Smooth muscle cell (in vitro differentiated cells): ENCODE data around the gene ITGB3BP. TPM values are rescaled to one million over a fixed set of nuclear protein-coding genes. Genes with fewer than 3 reads are reported as not detected.
"Not testable (repeated sequence)": the region's sequence is repeated elsewhere in the genome, so short reads cannot be mapped to it uniquely, and the experiment has no call there.

Experiments used
- DNase-seq: peaks from one replicate; lab custom pipeline; 2025; ENCODE audit not compliant: unreplicated experiment; lab: John Stamatoyannopoulos, UW
- H2AFZ ChIP-seq: fragments of 200-600 bp; sonication (generic); 2 replicates; pipeline ENCODE4 v1.6.0; 2016; ENCODE audit warnings: antibody characterized with exemption, low read depth, mild to moderate bottlenecking
- H3F3A ChIP-seq: fragments of 200-600 bp; sonication (generic); 2 replicates; pipeline ENCODE4 v1.6.0; 2017; ENCODE audit warnings: antibody characterized with exemption, low read depth
- H3K27ac ChIP-seq: fragments of 200-600 bp; sonication (generic); 2 replicates; pipeline ENCODE4 v1.5.1; 2016; ENCODE audit warnings: low read depth, mild to moderate bottlenecking
- H3K27me3 ChIP-seq: fragments of 200-600 bp; sonication (generic); 2 replicates; pipeline ENCODE4 v1.6.1; 2016; ENCODE audit warnings: low read depth, mild to moderate bottlenecking
- H3K36me3 ChIP-seq: fragments of 200-600 bp; sonication (generic); 2 replicates; pipeline ENCODE4 v1.5.1; 2016; ENCODE audit warnings: low read depth
- H3K4me1 ChIP-seq: fragments of 200-600 bp; sonication (generic); 2 replicates; pipeline ENCODE4 v1.5.1; 2016; ENCODE audit warnings: low read depth
- H3K4me2 ChIP-seq: fragments of 200-600 bp; sonication (generic); 2 replicates; pipeline ENCODE4 v1.6.0; 2016; ENCODE audit warnings: mild to moderate bottlenecking
- H3K4me3 ChIP-seq: fragments of 200-600 bp; sonication (generic); 2 replicates; pipeline ENCODE4 v1.5.1; 2016; ENCODE audit warnings: mild to moderate bottlenecking
- H3K79me2 ChIP-seq: fragments of 200-600 bp; sonication (generic); 2 replicates; pipeline ENCODE4 v1.6.0; 2016; ENCODE audit warnings: low read depth, mild to moderate bottlenecking
- H3K9ac ChIP-seq: fragments of 200-600 bp; sonication (generic); 2 replicates; pipeline ENCODE4 v1.6.0; 2016; ENCODE audit warnings: low read depth
- H3K9me3 ChIP-seq: fragments of 200-600 bp; sonication (generic); replicated peaks from 2 replicates; pipeline ENCODE4 v1.5.1; 2016; ENCODE audit warnings: low read depth
- H4K20me1 ChIP-seq: fragments of 200-600 bp; sonication (generic); 2 replicates; pipeline ENCODE4 v1.6.0; 2016; ENCODE audit warnings: low read depth
- WGBS: methylation state at CpG from one replicate; pipeline ENCODE4 v1.1.7; 2016; ENCODE audit warnings: low lambda C conversion rate; 5-methylcytosine and 5-hydroxymethylcytosine counted together
- polyA plus RNA-seq: library from polyadenylated mRNA; unstranded; fragments of >200 nt; fragmentation: Nextera tagmentation; extraction: Ambion mirVana; gene quantifications from 2 replicates; pipeline ENCODE4 v1.2.1, GENCODE V29; 2016
- total RNA-seq: library from RNA; depleted of rRNA; stranded (reverse); fragments of >200 nt; gene quantifications from 2 replicates; pipeline ENCODE4 v1.2.3, GENCODE V29; 2014
- TF ChIP-seq, protein P1 (sequence below): fragments of 200-600 bp; sonication (generic); IDR thresholded peaks from 2 replicates; pipeline ENCODE4 v1.5.1; 2017; ENCODE audit warnings: borderline replicate concordance, mild to moderate bottlenecking, antibody characterized with exemption; ENCODE audit not compliant: insufficient read depth, poor library complexity, severe bottlenecking

The ITGB3BP gene, protein sequence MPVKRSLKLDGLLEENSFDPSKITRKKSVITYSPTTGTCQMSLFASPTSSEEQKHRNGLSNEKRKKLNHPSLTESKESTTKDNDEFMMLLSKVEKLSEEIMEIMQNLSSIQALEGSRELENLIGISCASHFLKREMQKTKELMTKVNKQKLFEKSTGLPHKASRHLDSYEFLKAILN
- total RNA-seq (35.5 and 41.1 TPM in 2 replicates), polyA plus RNA-seq (23.4 and 27.7 TPM in 2 replicates)

- WGBS = under 1% methylated on average over 50 of the region's 50 CpGs
Observed at GRCh38 chr1:63522891-63523728, at the start of gene ITGB3BP, which contains the start of gene EFCAB7. Gene ITGB3BP, minus strand, starts transcription at chr1:63523225. Its CDS starts 92 bp downstream, at chr1:63523133. Gene EFCAB7, plus strand, starts transcription at chr1:63523525. Its CDS starts 2,048 bp downstream, at chr1:63525573.

DNA sequence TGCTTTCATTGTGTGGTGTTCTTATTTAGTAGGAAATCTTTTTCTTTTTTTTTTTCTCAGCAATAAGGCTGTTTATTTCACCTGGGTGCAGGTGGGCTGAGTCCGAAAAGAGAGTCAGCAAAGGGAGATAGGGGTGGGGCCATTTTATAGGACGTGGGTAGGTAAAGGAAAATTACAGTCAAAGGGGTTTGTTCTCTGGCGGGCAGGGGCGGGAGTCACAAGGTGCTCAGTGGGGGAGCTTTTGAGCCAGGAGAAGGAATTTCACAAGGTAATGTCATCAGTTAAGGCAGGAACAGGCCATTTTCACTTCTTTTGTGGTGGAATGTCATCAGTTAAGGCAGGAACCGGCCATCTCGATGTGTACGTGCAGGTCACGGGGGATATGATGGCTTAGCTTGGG, 49.7 kb upstream of the ITGB3BP start:
- not testable (repeated sequence) for H2AFZ ChIP-seq, H3K9ac ChIP-seq, H3K27ac ChIP-seq, H3K79me2 ChIP-seq, H3K4me2 ChIP-seq, H3K36me3 ChIP-seq, H3K4me3 ChIP-seq, H3K4me1 ChIP-seq, H3F3A ChIP-seq, H4K20me1 ChIP-seq, DNase-seq, H3K9me3 ChIP-seq, H3K27me3 ChIP-seq
- 69% methylated on average over 8 of the region's 8 CpGs for WGBS

More at GRCh38 chr1:63522891-63523728, at the start of gene ITGB3BP, which contains the start of gene EFCAB7:
- Histone ChIP-seq H3K79me2 (peaks cover 19% of the 10 kb centered on the region), H3F3A (no peaks in the 10 kb centered on the region), H3K36me3 (no peaks in the 10 kb centered on the region), H4K20me1 (no peaks in the 10 kb centered on the region), H3K27ac (peak within 1 kb of the TSS; percentile 95), H3K27me3 (no peaks in the 10 kb centered on the region), H3K9me3 (no peaks in the 10 kb centered on the region), H3K4me1 (peaks cover 15% of the 10 kb centered on the region), H3K4me3 (peak within 1 kb of the TSS; percentile 90), H3K9ac (peak within 1 kb of the TSS; percentile 89), H3K4me2 (peak within 1 kb of the TSS; percentile 91), H2AFZ (peak within 1 kb of the TSS; percentile 100)
- peak; percentile 83 for DNase-seq
- TF ChIP-seq, protein P1, sequence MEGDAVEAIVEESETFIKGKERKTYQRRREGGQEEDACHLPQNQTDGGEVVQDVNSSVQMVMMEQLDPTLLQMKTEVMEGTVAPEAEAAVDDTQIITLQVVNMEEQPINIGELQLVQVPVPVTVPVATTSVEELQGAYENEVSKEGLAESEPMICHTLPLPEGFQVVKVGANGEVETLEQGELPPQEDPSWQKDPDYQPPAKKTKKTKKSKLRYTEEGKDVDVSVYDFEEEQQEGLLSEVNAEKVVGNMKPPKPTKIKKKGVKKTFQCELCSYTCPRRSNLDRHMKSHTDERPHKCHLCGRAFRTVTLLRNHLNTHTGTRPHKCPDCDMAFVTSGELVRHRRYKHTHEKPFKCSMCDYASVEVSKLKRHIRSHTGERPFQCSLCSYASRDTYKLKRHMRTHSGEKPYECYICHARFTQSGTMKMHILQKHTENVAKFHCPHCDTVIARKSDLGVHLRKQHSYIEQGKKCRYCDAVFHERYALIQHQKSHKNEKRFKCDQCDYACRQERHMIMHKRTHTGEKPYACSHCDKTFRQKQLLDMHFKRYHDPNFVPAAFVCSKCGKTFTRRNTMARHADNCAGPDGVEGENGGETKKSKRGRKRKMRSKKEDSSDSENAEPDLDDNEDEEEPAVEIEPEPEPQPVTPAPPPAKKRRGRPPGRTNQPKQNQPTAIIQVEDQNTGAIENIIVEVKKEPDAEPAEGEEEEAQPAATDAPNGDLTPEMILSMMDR = no peak

GRCh38 chr1:63569640-63570316, 46.8 kb upstream of the ITGB3BP start:
- TF ChIP-seq, protein P1 = no peak

DNA sequence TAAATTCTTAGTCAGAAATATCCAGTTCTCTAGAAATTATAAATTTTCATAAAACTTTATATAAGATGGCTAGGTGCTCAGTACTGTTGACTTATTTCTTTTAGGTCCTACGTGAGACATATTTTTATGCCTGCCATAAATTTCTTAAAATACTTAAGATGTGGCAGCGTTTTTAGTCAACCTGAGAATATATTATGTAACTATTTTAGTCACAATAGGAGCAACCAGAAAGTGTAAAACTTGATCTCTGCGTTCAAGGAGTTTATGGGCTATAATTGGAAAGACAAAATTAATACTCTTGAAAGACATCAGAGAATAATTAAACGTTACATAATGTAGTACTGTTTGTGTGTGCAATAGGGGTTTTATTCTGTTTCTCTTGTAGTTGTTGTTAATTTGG, 46.0 kb upstream of the ITGB3BP start:
- TF ChIP-seq, protein P1 = no peak
- H3K4me1 ChIP-seq = no peaks in the 10 kb centered on the region
- no peaks in the 10 kb centered on the region for H3K9me3 ChIP-seq
- H3K9ac ChIP-seq = no peak overlapping the region
- no peak overlapping the region for H3K27ac ChIP-seq
- no peak overlapping the region for H2AFZ ChIP-seq
- H3K4me3 ChIP-seq = no peak overlapping the region
- no peaks in the 10 kb centered on the region for H4K20me1 ChIP-seq
- H3K79me2 ChIP-seq = no peaks in the 10 kb centered on the region
- H3K4me2 ChIP-seq = no peak overlapping the region
- H3K27me3 ChIP-seq = no peaks in the 10 kb centered on the region
- no peaks in the 10 kb centered on the region for H3F3A ChIP-seq
- 88% methylated on average over 4 of the region's 4 CpGs for WGBS
- H3K36me3 ChIP-seq = no peaks in the 10 kb centered on the region
- no peak for DNase-seq

More at GRCh38 chr1:63569640-63570316, 46.8 kb upstream of the ITGB3BP start:
- Histone ChIP-seq H4K20me1 (no peaks in the 10 kb centered on the region), H3K9me3 (no peaks in the 10 kb centered on the region), H3K4me2 (no peak overlapping the region), H3K27ac (no peak overlapping the region), H3K4me3 (no peak overlapping the region), H3K27me3 (no peaks in the 10 kb centered on the region), H3K4me1 (peaks cover 5% of the 10 kb centered on the region), H3K36me3 (no peaks in the 10 kb centered on the region), H2AFZ (no peak overlapping the region), H3F3A (no peaks in the 10 kb centered on the region), H3K79me2 (no peaks in the 10 kb centered on the region), H3K9ac (no peak overlapping the region)
- 77% methylated on average over 3 of the region's 3 CpGs for WGBS
- no peak for DNase-seq
